Spleen (tissue), 7 donors: Measurements from ENCODE around the gene SCFD2.

Experiments
- POLR2A ChIP-seq, 3 donors: fragments of 450-650 bp; IDR thresholded peaks; one replicate each; pipeline ENCODE4 v1.5.1; 2017; ENCODE audit warnings: antibody characterized with exemption in 3 of 3, mild to moderate bottlenecking in 1 of 3
- TF ChIP-seq, protein P1 (sequence below), 11 experiments: fragments of 200-600 bp in 7 of 11; fragments of 450-650 bp in 4 of 11; sonication (generic) in 4 of 11; IDR thresholded peaks in 8 of 11; conservative IDR thresholded peaks in 3 of 11; 1 replicate in 7 of 11; 2 replicates in 4 of 11; pipeline versions ENCODE4 v1.4.0 to v1.8.0; 2016 to 2021; ENCODE audit warnings: antibody characterized with exemption in 11 of 11, inconsistent platforms in 4 of 11, mild to moderate bottlenecking in 1 of 11
- donor health status: DM: no; HTN: no; CAD: no; lungs with moderate emphysema.
- donor health status: DM: no; HTN: no; CAD: no.
- donor health status: DM: no; HTN: no; CAD: no.

DNA sequence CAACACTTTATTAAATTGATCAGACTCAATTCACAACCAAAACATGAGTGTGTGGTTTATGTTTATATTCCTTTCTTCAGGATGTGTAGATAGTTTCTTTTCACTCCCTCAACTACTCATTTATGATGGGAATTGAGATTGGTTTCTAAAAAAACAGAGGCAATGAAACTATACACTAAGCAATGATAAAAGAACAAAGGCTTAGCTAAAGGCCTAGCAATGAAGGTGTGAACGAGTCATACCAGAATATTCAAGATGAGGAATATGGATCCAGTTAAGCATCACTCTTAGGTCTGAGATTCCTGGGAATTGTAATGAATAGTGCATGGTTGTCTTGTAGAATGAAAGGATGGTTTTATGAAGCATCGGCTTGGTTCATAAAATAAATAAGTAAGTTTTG lies 521.3 kb downstream of the SCFD2 start:
- TF ChIP-seq POLR2A (IDR thresholded peaks at IDR 0.05): no peak
- TF ChIP-seq, protein P1, sequence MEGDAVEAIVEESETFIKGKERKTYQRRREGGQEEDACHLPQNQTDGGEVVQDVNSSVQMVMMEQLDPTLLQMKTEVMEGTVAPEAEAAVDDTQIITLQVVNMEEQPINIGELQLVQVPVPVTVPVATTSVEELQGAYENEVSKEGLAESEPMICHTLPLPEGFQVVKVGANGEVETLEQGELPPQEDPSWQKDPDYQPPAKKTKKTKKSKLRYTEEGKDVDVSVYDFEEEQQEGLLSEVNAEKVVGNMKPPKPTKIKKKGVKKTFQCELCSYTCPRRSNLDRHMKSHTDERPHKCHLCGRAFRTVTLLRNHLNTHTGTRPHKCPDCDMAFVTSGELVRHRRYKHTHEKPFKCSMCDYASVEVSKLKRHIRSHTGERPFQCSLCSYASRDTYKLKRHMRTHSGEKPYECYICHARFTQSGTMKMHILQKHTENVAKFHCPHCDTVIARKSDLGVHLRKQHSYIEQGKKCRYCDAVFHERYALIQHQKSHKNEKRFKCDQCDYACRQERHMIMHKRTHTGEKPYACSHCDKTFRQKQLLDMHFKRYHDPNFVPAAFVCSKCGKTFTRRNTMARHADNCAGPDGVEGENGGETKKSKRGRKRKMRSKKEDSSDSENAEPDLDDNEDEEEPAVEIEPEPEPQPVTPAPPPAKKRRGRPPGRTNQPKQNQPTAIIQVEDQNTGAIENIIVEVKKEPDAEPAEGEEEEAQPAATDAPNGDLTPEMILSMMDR (IDR thresholded peaks at IDR 0.05 in 8 of 11, conservative IDR thresholded peaks at IDR 0.05 in 3 of 11): no peak
